ENCODE data around the gene HNRNPC.
"Not testable (repeated sequence)": the region's sequence is repeated elsewhere in the genome, so short reads cannot be mapped to it uniquely, and the experiment has no call there.

The HNRNPC gene

DNA sequence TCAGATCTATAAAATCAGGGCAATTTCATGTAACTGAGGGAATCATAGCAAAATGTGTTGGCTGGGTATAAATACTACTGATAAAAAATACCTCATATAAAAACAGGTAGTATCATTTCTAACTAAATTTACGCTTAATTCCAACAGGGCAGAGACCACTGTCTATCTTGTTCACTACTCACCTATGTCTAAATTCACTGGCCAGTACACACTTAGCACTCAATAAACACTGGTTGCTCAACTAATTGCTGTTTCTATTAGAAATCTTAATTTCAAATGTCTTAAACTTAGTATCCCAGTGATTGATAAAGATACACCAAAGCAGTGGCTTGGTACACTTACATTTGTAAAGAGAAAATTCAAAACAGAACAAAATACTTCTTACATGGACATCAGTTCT is 55.6 kb downstream of the HNRNPC start:
- no peak for DNase-seq (ENCODE audit: low read depth in 2 of 2, low spot score in 1 of 2)

DNA sequence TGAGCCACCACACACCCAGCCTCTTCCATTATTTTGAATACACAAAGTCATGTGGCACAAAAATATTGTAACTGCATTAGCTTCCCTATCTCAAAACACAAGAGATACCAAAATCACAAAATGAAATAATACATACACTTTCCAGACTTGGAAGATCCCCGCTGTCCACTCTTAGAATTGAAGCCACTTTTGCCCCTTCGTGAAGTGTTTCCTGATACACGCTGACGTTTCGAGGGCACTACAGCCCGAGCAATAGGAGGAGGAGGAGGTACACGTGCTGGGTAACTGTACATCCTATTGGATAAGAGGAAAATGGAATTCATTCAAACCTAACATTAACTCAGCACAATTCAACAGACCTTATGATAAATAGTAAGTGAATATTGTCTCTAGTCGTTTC is 56.4 kb downstream of the HNRNPC start:
- DNase-seq (ENCODE audit: low read depth in 2 of 2, low spot score in 1 of 2) = not testable (repeated sequence)

DNA sequence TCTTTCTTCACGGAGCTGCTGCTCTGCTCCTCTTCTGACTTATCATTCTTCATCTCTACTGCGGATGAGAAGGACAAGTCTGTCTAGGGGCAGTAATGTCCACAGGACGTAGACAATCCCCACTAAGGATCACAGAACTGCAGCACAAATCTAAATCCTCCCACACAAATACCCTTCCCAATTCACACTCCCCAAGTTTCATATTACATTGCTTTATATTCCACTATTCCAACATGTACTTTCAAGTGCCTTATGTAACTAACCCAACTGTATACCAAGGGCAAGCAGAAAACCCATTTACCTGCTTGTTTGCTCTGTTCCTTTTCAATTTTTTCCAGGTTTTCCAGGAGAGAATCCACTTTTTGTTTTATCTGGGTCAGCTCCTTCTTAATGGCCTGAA is 57.7 kb downstream of the HNRNPC start:
- DNase-seq (ENCODE audit: low read depth in 2 of 2, low spot score in 1 of 2) = no peak

DNA sequence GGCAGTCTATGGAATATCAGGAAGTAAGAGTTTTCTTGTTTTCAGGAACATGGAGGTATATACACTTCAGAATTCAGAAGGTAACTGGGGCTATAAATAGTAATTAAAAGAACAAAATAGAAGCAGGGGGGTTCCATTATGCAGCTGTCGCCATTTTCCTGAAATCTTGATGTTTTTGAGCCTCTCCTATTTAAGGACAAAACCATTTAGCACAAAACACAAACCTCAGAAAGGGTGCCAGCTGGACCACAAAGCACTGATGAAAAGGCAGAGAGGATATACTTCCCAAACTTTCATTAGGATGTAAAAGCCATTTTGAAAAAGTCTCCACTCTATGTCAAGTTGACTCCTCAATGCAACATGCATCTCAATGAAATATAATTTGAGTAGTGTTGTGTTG is 59.2 kb downstream of the HNRNPC start:
- DNase-seq (ENCODE audit: low read depth in 2 of 2, low spot score in 1 of 2) = no peak

DNA sequence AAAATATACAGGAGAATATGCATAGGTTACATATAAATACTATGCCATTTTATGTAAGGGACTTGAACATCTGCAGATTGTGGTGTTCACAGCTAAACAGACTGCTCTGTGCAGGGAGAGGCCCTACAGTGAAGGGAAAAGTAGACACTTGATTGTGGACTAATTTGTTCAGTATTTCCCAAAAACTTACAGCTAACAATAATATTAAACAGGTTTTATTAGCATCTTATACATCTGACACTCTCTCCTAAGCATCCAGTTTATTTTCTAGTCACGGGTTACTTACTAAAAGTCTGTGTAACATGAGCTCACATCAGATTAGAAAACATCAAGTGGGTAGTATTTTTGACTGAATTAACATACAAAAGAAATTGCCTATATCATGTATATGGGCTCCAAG is 60.1 kb downstream of the HNRNPC start:
- DNase-seq (ENCODE audit: low read depth in 2 of 2, low spot score in 1 of 2) = no peak

DNA sequence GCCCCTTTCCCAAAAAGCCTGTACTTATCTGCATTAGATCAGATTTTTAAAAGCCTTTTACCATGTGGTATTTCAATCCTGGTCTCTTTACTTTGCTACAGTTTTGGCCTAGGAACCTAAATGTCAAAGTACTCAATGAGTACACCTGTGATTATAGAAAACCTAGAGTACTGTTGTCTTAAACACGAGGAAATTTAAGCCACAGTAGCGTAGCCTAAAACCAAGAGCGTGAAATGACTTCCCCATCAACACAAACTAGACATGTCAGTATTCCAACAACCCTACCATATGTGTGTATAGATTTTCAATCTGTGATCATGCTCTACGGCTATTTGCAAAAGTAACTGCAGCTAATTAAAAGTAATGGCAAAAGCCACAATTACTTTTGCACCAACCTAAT is 60.7 kb downstream of the HNRNPC start:
- no peak for DNase-seq (ENCODE audit: low read depth in 2 of 2, low spot score in 1 of 2)

DNA sequence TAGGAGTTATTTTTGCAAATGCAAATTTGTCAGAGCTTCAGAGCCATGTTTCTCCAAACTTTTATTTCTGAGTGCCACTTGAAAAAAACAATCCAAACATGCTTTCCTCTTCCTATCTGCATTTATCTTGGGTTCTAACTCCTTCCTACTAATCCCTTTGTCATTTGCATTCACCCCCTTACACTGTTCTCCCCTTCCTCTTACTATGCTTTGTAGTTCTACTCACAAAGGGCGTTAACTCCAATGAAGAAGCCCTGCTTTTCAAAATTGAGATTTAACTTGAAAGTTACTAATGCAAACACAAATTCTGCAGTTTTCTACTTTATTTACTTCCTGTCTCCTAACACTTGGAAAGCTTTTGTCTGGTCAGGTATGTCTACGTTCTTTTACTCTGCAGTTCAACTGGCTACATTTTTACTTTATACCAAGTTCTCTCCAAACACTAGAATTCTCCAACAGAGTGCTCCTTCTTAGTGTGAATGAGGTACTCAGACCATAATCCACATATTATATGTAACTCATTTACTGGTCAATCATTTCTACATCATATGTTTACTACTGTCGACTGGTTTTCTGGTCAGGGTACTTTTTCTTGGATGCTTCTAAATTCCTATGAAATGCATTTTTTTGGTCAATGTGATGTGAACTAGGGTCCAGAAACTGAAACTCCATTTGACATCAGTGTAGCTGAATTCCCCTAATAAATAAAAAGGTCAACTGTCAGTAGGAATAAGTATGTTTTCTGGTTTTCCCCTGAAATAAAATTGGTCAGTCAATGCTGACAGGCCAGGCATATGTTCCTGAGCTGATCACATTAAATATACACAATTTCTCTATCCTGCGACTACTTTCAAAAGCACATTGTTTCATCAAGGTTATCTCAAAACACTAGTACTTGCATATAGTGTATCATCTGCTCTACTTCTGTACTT is 62.2 kb downstream of the HNRNPC start:
- DNase-seq (ENCODE audit: low read depth in 2 of 2, low spot score in 1 of 2) = no peak

DNA sequence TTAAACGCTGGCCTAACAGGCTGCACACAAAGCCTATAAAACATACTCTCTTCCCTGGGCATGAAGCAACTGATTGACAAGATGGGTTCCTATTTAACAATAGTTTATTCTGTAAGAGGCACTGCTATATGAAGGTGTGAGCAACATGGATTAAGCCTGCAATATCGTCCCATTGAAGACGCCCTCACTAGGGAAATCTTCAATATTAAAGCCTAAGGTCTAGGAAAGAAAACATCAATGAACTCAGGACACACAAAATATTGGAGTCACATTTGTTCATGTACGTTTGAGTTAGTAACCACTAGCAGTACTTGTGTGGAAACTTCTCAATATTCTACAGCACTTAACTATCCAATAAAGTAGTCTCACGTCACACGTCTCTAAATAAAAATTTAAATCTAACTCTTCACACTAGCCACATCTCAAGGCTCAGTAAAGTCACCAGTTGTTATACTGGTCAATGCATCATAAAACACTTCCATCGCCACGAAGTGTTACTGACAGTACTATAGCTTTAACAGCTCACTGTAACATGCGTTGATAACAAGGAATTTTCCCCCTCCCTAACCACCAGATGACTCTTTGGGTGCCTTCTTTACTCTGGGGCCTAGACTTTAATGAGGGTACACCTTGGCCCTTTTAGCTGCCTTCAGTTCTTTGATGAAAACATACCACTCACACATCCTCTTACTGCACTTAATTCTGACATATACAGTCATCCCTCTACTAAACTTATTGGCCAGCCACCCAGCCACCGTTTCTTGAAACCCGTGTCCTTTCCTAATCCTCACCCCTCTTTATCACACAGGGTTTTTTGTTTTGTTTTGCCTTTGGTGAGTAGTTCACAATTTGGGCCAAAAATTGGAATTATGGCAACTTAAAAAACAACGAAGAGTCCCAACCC is 63.3 kb downstream of the HNRNPC start:
- no peak for DNase-seq (ENCODE audit: low read depth in 2 of 2, low spot score in 1 of 2)

DNA sequence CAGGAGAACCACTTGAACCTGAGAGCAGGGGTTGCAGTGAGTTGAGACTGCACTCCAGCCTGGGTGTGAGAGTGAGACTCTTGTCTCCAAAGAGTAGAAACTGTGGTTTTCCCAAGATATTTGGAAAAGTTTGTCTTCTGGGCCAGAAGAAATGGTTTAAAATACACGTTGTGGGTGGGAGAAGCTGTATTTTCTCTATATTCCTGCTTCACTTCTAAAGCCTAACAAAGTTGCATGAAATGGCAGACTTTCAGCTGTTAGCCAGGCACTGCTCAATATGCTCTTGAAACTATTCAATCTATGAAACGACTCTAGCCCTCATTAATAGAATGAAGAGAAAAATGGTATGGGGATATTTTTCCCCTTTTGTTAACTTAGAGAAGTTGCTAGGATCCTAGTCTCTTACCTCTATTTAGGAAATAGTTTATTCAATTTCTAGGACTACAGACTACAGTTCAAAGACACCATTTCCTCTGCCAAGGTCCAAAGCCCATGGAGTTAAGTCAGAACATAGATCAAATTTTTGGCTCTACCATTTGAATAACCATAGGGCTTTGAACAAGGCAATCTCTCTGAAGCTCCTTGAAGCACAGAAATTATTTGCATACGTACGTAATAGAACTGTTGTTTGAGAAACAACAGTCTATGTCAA is 64.1 kb downstream of the HNRNPC start:
- DNase-seq (ENCODE audit: low read depth in 2 of 2, low spot score in 1 of 2) = no peak

DNA sequence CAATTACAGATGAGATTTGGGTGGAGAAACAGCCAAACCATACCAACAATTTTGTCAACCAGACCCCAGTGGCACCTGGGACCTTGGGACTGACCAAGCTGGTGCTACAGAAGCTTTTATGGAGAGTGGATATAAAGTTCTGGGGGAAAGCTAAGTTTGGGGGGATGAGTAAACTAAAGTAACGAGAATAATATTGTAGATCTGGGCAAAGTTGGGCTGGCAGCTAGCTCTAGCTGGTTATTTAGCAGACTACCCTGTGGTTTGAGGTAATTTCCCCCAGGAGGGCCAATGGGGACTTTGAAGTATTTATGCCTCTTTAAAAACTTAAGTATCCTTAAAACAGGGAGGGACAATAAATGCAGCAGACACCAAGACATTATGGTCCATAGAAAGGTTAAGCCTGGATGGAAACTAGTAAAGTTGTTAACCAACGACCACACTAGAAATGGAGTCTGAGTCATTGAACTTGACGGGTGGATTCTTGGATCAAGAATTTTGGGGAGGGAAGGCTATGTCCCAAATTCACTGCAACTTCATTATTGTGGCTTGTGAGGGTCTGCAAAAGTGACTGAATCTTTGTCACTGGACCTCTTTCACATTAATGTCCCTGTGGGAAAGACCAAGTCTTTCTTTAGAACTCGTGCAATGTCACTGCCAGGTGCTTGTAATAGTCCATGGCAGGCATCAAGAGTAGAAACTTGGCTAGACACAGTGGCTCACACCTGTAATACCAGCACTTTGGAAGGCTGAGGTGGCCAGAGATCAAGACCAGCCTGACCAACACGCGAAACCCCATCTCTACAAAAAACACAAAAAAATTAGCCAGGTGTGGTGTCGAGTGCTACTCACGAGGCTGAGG is 64.8 kb downstream of the HNRNPC start:
- DNase-seq (ENCODE audit: low read depth in 2 of 2, low spot score in 1 of 2) = no peak

DNA sequence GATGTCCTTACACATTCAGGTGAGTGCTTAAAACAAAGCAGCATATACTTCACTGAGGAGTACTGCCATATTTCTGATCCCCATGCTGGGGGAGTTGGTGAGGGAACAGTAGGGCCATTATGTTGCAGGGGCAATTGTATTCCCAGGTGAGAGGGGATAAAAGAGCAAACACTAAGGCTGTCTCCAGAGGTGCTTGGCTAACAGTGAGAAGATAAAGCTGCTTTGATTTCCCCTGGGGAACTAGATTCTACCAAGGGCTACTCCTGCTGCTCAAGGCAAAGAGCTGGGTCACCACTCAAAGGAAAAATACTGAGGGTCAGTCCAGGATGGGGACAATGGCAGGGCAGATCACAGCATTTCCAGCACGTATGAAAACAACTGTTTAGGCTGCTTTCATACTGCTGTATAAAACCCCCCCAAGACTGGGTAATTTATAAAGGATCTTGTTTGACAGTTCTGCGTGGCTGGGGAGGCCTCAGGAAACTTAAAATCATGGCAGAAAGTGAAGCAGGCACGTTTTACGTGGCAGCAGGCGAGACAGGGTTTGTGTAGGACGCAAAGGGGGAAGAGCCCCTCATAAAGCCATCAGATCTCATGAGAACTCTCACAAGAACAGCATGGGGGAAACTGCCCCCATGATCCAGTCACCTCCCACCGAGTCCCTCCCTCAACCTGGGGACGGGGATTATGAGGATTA is 65.6 kb downstream of the HNRNPC start:
- no peak for DNase-seq (ENCODE audit: low read depth in 2 of 2, low spot score in 1 of 2)

DNA sequence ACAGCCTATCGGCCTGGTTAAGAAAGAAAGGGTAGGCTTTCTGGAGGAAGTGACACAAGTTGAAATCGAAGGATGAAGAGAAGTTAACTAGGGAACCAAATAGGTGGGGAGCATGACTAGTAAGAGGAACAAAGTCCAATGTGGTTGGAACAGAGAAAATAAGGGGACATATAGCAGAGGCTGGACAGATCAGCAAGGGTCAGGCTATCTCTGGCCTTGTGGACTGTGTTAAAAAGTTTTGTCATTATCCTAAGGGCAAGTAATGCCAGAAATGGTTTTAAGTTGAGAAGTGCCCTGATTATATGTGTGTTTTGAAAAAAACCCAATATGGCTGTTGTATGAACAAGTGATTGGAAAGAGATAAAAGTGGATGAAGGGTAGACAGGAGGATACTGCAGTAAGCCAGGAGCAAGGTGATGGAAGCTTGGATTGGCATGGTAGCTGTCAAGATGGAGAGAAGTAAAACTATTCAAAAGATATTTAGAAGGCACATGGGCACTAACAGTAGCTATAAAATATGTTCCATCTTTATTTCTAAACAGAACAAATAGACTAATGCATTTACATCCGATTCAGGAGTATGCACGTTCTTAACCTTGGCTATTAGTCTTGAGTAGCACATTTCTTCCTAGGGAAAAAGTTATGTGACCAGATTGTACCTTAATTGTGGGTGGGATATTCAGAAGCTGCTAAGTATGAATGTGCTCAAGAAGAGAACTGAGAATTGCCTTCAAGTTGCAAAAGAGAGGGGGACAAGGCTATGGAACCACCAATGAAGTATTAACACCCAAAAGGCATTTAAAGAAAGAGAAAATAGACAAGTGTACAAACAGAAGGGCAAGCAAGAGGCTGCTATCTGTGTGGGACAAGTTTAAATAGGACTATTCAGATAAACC is 66.5 kb downstream of the HNRNPC start:
- DNase-seq (ENCODE audit: low read depth in 2 of 2, low spot score in 1 of 2) = no peak

DNA sequence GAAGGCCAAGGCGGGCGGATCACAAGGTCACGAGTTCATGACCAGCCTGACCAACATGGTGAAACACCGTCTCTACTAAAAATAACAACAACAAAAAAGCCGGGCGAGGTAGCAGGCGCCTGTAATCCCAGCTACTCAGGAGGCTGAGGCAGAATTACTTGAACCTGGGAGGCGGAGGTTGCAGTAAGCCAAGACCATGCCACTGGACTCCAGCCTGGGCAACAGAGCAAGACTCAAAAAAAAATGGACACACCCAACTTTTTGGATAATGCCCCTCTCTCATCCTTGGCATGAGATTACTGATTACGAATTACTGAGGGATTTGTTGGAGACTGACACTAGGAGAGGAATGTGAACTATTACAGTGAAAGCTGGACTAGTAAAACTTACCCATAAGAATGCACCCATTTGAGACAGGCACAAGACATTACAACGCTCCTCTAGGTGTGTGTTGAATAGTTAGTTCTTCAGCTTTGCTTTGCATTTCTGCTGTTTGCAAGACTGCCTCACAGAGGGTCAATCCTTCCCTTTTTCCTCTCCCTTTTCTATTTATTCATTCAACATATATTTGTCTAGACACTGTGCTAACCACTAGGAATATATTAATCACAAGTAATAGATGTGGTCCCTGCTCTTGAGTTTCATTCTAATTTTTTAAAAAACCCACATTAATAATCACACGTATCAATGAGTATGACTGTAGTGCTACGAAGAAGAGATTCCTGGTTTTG is 67.3 kb downstream of the HNRNPC start:
- DNase-seq (ENCODE audit: low read depth in 2 of 2, low spot score in 1 of 2) = no peak

DNA sequence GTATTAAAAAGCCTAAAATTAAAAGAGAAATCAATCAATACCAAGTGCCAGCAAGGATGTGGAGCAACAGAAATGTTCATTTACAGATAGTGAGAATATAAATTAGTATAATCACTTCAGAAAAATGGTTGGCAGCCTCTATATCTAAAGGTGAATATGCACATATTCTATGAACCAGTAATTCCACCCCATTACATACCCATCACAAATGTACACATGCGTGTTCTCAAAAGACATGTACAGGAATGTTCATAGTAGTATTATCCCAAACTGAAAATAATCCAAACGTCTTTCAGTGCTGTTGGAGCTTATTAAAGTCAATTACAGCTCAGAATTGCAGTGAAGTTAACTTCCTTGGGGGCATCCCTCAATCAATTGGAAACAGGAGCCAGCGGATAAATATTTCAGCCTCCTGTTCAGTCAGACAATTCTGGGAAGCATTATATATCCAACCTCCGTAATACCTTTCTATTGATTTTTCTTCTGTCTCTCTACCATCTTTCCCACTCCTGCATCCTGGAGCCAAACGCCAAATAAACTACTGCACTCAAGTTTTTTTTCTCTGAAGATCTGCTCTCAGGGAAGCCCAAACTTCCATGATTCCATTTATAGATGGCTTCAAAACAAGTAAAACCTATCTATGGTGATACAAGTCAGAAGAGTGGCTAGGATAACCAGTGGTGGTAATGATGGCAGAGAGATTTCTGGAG is 68.3 kb downstream of the HNRNPC start:
- no peak for DNase-seq (ENCODE audit: low read depth in 2 of 2, low spot score in 1 of 2)

DNA sequence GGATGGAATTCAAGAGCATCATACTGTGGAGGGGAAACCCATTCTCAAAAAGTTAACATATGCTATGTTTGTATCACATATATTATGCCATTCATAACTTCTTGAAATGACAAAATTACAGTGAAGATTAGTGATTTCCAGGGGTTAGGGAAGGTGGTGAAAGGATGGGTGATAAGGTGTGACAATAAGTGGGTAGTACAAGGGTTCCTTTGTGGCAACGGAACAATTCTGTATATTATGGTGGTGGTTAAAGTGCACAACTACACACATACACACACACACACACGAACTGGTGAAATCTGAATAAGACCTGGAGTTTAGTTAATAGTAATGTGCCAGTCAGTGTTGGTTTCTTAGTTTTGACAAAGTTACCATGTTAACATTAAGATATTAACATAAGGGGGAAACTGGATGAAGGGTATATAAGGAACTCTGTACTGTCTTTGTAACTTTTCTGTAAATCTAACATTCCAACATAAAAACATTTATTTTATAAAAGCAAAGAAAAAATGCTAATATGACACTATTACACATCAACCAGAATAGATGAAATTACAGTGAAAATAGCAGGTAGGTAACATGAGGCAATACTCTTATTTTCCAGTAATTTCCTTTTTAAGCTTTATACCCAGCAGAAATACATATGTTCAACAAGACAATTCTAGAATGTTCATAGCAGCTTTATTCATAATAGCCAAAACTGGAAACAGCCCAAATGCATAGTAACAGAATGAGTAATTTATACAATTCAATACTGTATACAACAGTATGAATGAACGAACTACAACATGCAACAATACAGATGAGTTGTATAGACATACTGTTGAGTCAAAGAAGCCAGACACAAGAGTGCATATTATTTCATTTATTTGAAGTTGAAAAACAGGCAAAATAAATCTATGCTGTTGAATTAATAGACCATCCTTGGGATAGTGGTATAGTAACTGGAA is 69.4 kb downstream of the HNRNPC start:
- DNase-seq (ENCODE audit: low read depth in 2 of 2, low spot score in 1 of 2) = no peak

DNA sequence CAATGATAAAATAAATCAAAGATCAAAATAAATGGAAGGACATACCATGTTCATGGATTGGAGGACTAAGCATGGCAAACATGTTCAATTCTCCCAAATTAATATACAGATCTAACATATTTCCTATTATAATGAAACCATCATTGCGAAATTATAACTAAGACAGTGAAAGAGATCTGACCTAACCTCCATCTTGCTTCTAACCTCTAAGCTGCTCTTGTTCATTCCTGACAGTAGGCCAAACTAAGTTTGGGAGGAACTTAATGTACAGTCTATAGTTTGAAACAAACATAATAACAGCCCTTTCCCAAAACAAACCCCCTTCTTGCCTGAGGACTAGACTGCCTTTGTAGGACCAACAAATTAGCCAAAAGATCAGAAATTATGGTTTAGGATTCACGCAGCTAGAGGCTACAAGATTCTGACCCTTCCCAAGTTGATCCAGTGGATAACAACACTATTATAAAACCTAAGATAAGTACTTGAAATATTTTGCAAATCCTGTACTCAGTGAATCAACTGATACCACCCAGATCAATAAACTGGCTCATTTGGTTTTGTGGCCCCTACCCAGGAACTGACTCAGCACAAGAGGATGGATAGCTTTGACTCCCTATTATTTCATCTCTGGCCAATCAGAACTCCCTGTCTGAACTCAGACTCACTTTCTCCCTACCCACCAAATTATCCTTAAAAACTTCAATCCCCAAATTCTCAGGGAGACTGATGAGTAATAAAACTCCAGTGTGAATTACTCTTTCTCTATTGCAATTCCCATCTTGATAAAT is 71.6 kb downstream of the HNRNPC start:
- DNase-seq (ENCODE audit: low read depth in 2 of 2, low spot score in 1 of 2) = no peak

Data from stimulated activated CD8-positive, alpha-beta memory T cell treated with anti-CD3 and anti-CD28 coated beads, Interleukin-4, amount 100 ng/mL, for 4 hours (primary cell).